Tongue (tissue), 2 donors: ENCODE measurements around the gene RAB1A. TPM values are rescaled to one million over a fixed set of nuclear protein-coding genes. Genes with fewer than 3 reads are reported as not detected.

Experiments
- small RNA-seq: library from RNA; depleted of rRNA; stranded (forward); fragments of <200 nt; gene quantifications from one replicate; pipeline ENCODE3, GENCODE V24; 2014; ENCODE audit warnings: low replicate concordance
- total RNA-seq: library from RNA; depleted of rRNA; stranded (reverse); fragments of >200 nt; gene quantifications from one replicate; pipeline ENCODE4 v1.2.3, GENCODE V29; 2014

The RAB1A gene
- total RNA-seq, 1 donor from 2014 or later, result 86.9 TPM

Small RNAs within 50 kb of the gene (small RNA-seq; reads per million reads assigned to genes)
- gene RF00090, result not detected

Other genes with a start within 250 kb of the RAB1A start
- gene SLC1A4, start 140.7 kb downstream of the RAB1A start, total RNA-seq, result 17.3 TPM
- 49.4 TPM for gene CEP68, start 73.7 kb downstream of the RAB1A start, total RNA-seq
- 110 TPM for gene ACTR2, start 97.7 kb upstream of the RAB1A start, total RNA-seq